H1 (cell line): ENCODE results near the gene PLXNB2.

Experiments
- CEBPB ChIP-seq: IDR thresholded peaks from 2 replicates; pipeline ENCODE4 v1.6.1; 2012; ENCODE audit warnings: low read depth, low read length
- EZH2 ChIP-seq: fragments of 200-600 bp; sonication (generic); IDR thresholded peaks from 2 replicates; pipeline ENCODE4 v1.7.1; 2012; ENCODE audit warnings: low read depth, mild to moderate bottlenecking, moderate library complexity, low read length, inconsistent platforms; ENCODE audit not compliant: severe bottlenecking
- GABPA ChIP-seq: IDR thresholded peaks from 2 replicates; pipeline ENCODE4 v1.6.1; 2011; ENCODE audit warnings: mild to moderate bottlenecking, low read length, moderate library complexity, borderline replicate concordance; ENCODE audit not compliant: insufficient read depth
- HDAC2 ChIP-seq, 2 experiments: fragments of 300-600 bp in 1 of 2; sonication (generic) in 1 of 2; IDR thresholded peaks; 2 replicates each; pipeline ENCODE4 v1.6.1; 2011 to 2012; ENCODE audit warnings: low read depth in 2 of 2, low read length in 2 of 2, mild to moderate bottlenecking in 2 of 2, moderate library complexity in 2 of 2, borderline replicate concordance in 1 of 2, inconsistent platforms in 1 of 2
- MAFK ChIP-seq: IDR thresholded peaks from 2 replicates; pipeline ENCODE4 v1.6.1; 2012; ENCODE audit warnings: low read depth, mild to moderate bottlenecking, improper control_type of control experiment, low read length
- RAD21 ChIP-seq, 2 experiments: IDR thresholded peaks in 1 of 2; conservative IDR thresholded peaks in 1 of 2; 2 replicates each; pipeline ENCODE4 v1.6.1; 2011; ENCODE audit warnings: low read depth in 2 of 2, low read length in 2 of 2, improper control_type of control experiment in 1 of 2, inconsistent platforms in 1 of 2, mild to moderate bottlenecking in 1 of 2, moderate library complexity in 1 of 2
- RNF2 ChIP-seq: fragments of 200-900, 300-1000 bp; sonication (generic); IDR thresholded peaks from 2 replicates; pipeline ENCODE4 v1.7.1; 2016; ENCODE audit warnings: borderline replicate concordance, low read depth, mild to moderate bottlenecking, antibody characterized with exemption, low read length; ENCODE audit not compliant: poor library complexity, severe bottlenecking; ENCODE audit errors: missing control alignments
- TBP ChIP-seq: IDR thresholded peaks from 2 replicates; pipeline ENCODE4 v1.6.1; 2011; ENCODE audit warnings: low read depth, low read length, improper control_type of control experiment
- TF ChIP-seq, protein P1 (sequence below), 3 experiments: IDR thresholded peaks; 1 replicate in 2 of 3; 2 replicates in 1 of 3; pipeline versions ENCODE4 v1.5.1 to v1.6.1; 2011; ENCODE audit warnings: low read length in 3 of 3, mild to moderate bottlenecking in 3 of 3, inconsistent platforms in 2 of 3, low read depth in 1 of 3, moderate library complexity in 1 of 3; ENCODE audit not compliant: insufficient read depth in 1 of 3; ENCODE audit errors: control extremely low read depth in 1 of 3
- TF ChIP-seq, protein P2 (sequence below): IDR thresholded peaks from 2 replicates; pipeline ENCODE4 v1.6.1; 2012; ENCODE audit warnings: inconsistent platforms

DNA sequence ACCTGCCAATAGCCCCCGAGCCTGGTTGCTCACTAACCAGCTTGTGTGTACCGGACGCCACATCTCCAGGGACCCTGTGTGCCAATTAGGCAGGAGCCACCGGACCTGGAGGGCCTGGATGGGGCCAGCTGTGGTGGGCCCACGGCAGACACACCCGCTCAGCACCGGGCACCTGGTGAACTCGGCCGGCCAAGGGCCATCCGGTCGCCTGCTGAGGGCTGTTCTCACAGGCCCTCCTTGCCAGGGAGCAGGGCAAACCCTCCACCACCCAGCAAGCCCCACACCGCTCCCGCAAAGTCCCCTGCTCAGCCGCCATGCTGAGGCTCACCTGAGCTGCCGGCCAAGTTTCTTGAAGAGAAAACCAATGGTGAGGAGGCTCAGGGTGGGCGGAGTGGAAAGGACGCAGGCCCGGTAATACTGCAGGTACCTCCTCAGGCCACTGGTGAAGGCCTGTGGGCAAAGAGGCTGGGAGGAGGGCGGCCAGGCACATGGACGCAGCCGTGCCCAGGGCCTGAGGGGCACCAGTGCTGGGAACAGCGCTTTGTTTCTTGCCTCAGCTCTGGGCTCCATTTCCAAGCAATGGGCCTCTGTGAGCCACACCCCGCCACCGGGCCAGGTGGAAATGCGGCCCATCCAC lies 79.7 kb downstream of the PLXNB2 start:
- TF ChIP-seq, protein P1, sequence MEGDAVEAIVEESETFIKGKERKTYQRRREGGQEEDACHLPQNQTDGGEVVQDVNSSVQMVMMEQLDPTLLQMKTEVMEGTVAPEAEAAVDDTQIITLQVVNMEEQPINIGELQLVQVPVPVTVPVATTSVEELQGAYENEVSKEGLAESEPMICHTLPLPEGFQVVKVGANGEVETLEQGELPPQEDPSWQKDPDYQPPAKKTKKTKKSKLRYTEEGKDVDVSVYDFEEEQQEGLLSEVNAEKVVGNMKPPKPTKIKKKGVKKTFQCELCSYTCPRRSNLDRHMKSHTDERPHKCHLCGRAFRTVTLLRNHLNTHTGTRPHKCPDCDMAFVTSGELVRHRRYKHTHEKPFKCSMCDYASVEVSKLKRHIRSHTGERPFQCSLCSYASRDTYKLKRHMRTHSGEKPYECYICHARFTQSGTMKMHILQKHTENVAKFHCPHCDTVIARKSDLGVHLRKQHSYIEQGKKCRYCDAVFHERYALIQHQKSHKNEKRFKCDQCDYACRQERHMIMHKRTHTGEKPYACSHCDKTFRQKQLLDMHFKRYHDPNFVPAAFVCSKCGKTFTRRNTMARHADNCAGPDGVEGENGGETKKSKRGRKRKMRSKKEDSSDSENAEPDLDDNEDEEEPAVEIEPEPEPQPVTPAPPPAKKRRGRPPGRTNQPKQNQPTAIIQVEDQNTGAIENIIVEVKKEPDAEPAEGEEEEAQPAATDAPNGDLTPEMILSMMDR (IDR thresholded peaks at IDR 0.05; ENCODE audit: control extremely low read depth in 1 of 3, insufficient read depth in 1 of 3, low read depth in 1 of 3, low read length in 3 of 3), result no peak
- TF ChIP-seq CEBPB (no peak), RAD21 (IDR thresholded peaks at IDR 0.05 in 1 of 2, conservative IDR thresholded peaks at IDR 0.05 in 1 of 2; ENCODE audit: low read depth in 2 of 2, low read length in 2 of 2) (no peak), EZH2 (no peak), RNF2 (no peak), GABPA (no peak), HDAC2 (IDR thresholded peaks at IDR 0.05; ENCODE audit: borderline replicate concordance in 1 of 2, low read depth in 2 of 2, low read length in 2 of 2) (no peak), TBP (no peak), MAFK (no peak)
- TF ChIP-seq, protein P2, sequence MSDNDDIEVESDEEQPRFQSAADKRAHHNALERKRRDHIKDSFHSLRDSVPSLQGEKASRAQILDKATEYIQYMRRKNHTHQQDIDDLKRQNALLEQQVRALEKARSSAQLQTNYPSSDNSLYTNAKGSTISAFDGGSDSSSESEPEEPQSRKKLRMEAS, result no peak
